SU-DHL-6 (cell line): ENCODE data around the gene CDKN3.

Source experiments
- EZH2phosphoT487 ChIP-seq: fragments of 200-600 bp; sonication (generic), shearing (Covaris generic); conservative IDR thresholded peaks from 2 replicates; pipeline ENCODE4 v1.6.1; 2018; ENCODE audit warnings: mild to moderate bottlenecking, antibody characterized with exemption, low read length, moderate library complexity, mixed read lengths
- TF ChIP-seq, protein P1 (sequence below): fragments of 200-600 bp; sonication (generic); IDR thresholded peaks from one replicate; pipeline ENCODE4 v1.5.1; 2017; ENCODE audit warnings: antibody characterized with exemption, mild to moderate bottlenecking, low read length, moderate library complexity; ENCODE audit not compliant: insufficient read depth, poor library complexity, severe bottlenecking

DNA sequence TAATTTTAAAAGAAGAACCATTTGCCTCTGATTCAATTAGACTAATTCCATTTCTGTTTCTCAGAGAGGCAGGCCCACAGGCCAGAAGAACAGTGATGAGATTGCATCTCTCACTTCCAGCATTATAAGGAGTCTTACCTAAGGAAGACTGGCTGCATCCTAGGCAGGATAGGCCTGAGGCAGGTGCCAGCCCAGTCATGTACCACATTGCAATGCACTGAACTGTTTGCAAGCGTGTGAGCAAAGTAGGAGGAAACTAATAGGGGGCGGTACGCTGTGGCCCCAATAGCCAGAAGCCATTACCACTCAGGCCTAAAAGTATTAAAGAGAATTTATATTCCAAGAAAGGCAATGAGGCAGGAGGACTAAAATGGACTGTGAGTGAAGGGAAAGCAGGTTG is 56.4 kb downstream of the CDKN3 start:
- TF ChIP-seq, protein P1, sequence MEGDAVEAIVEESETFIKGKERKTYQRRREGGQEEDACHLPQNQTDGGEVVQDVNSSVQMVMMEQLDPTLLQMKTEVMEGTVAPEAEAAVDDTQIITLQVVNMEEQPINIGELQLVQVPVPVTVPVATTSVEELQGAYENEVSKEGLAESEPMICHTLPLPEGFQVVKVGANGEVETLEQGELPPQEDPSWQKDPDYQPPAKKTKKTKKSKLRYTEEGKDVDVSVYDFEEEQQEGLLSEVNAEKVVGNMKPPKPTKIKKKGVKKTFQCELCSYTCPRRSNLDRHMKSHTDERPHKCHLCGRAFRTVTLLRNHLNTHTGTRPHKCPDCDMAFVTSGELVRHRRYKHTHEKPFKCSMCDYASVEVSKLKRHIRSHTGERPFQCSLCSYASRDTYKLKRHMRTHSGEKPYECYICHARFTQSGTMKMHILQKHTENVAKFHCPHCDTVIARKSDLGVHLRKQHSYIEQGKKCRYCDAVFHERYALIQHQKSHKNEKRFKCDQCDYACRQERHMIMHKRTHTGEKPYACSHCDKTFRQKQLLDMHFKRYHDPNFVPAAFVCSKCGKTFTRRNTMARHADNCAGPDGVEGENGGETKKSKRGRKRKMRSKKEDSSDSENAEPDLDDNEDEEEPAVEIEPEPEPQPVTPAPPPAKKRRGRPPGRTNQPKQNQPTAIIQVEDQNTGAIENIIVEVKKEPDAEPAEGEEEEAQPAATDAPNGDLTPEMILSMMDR, result no peak
- TF ChIP-seq EZH2phosphoT487, result no peak
